HG02943 (cell line): ENCODE data around the gene CHIA.
"Not testable (repeated sequence)": the region's sequence is repeated elsewhere in the genome, so short reads cannot be mapped to it uniquely, and the experiment has no call there.

Source experiments
- ATAC-seq: cut with Tn5 transposase; IDR thresholded peaks from one replicate; pipeline ENCODE4 v1.9.1; 2021; ENCODE audit warnings: mild to moderate bottlenecking, low read depth, moderate library complexity; ENCODE audit not compliant: unreplicated experiment

Gene CHIA

DNA sequence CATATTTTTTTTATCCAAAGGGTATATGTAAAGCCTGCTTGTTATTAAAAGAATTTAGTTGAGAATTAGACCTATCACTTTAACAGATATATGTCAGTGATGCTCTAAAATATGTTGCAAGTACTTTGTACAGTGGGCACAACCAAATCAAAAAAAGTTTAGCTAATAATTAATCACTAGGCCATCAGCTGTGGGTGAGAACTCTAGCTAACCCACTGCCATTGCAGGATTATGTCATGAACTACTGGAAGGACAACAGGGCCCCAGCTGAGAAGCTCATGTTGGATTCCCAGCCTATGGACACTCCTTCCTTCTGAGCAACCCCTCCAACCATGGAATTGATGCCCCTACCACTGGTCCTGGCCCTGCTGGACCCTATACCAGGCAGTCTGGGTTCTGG, 6.8 kb upstream of the CHIA start:
- ATAC-seq = no peak

DNA sequence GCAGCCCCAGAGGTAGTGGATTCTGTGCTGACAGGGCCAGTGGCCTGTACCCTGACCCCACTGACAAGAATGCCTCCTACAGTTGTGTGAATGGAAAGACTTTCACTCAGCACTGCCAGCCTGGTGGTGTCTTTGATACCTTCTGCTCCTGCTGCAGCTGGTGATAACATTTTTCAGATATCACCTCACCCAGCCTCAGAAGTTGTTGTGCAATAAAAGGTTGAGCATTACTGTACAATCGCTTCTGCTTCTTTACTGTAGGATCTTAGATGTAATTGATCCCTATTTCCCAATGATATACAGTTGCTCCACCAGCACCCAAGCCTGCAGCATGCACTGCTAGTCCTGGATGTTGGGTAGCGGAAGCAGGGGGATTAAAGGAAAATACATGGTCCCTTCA, 4.8 kb upstream of the CHIA start:
- ATAC-seq = no peak

DNA sequence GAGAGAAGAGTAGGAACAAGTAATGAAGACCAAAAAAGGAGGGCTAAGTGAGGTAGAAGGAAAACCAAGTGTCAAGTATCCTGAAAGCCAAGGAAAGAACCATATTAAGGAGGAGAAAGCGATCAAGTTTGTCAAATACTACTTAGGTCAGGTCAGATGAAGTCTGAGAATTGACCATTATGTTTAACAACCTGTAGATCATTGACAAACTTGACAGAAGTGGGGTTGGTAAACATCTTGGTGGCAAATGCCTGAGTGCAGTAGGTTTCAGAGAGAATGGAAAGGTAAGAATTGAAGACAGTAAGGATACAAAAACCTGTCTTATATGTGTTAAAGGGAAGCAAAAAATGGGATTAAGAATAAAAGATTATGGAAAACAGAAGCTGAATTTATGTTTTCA, 3.7 kb upstream of the CHIA start:
- no peak for ATAC-seq

DNA sequence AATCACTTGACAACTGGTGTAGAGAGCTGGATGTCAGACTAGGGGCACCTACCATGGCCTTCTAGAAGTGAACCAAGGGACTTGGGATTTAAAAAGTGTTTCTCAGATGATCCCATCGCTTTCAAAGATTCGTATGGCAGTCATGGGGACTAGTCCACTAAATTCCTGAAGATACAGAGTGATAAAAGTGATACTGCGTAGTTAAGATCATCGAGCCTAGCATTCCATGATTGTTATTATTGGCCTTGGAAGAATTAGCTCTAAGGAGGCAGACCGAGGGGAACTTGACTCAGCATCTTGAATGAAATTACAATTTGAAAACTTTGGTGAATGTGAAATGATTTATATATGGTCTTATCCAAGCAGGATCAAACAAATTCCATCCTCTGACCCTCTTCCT, 1.3 kb upstream of the CHIA start:
- ATAC-seq = no peak

DNA sequence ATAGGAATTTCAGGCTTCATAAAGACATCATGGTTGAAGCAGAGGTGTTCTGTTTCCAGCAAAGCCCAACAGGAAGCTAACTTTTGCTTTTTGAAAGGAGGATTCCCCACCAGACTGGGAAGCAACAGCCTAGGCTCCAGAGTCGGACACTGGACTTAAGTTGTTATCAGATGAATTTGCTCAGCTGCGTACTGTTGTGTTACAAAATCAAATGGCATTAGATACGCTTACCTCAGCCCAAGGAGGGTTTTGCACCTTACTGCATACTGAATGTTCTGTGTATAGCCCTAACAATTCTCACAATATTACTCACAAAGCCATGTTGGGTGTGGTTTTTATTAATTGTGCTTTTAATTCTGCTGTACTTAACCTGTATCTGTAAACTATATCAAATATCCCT, 547 bp upstream of the CHIA start:
- ATAC-seq = no peak

DNA sequence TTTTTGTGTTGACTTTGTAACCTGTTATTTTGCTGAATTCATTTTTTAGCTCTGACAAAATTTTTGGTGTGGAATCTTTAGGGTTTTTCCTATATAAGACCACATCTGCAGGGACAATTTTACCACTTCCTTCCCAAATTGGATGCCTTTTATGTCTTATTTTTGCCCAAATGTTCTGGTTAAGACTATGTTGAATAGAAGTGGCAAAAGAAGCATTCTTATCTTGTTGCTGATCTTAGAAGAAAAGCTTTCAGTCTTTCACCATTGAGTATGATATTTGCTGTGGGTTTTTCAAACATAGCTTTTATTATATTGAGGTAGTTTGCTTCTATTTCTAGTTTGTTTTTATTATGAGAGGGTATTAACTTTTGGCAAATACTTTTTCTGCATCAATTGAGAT, 3.7 kb downstream of the CHIA start:
- no peak for ATAC-seq

DNA sequence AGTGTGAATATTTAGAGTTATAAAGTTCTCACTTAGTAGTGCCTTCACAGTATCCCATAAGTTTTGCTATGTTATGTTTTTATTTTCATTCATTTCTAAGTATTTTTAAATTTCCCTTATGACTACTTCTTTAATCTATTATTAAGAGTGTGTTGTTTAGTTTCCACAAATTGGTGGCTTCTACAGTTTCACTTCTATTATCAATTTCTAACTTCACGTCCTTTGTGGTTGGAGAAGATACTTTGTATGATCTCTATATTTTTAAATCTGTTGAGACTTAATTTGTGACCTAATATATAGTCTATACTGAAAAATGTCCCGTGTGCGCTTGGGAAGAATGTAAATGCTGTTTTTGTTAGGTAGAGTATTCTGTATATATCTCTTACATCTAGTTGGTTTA, 11.7 kb downstream of the CHIA start:
- ATAC-seq = no peak

DNA sequence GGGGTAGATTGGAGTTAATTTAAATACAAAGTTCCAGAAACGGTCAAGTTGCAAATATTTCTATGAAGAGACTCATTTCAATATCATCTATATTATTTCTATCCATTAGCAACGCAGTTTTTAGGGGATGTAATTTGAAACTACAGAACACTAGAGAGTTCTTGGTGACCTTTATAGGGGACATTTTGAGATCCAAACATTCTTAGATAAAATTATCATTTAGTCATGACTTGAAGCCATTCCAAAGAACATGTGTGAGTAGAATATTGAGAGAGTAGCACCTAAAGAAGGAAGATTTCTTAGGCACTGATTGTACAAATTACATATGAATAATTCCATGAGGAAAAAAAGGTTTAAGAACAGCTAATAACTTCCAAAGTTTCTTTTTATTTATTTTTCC, 19.0 kb downstream of the CHIA start:
- no peak for ATAC-seq

DNA sequence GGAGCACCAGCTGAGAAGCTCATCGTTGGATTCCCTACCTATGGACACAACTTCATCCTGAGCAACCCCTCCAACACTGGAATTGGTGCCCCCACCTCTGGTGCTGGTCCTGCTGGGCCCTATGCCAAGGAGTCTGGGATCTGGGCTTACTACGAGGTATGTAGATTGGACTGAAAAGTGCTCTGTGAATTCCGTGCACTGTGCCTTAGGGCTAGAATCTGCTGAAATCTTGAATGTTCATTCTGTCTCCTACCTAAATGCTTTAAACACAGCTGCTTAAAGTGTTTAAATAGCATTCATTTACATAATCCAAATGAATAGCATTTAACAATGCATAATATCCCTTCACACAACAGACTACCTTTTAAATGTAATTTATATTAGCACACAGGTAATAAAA, 27.9 kb downstream of the CHIA start:
- no peak for ATAC-seq

DNA sequence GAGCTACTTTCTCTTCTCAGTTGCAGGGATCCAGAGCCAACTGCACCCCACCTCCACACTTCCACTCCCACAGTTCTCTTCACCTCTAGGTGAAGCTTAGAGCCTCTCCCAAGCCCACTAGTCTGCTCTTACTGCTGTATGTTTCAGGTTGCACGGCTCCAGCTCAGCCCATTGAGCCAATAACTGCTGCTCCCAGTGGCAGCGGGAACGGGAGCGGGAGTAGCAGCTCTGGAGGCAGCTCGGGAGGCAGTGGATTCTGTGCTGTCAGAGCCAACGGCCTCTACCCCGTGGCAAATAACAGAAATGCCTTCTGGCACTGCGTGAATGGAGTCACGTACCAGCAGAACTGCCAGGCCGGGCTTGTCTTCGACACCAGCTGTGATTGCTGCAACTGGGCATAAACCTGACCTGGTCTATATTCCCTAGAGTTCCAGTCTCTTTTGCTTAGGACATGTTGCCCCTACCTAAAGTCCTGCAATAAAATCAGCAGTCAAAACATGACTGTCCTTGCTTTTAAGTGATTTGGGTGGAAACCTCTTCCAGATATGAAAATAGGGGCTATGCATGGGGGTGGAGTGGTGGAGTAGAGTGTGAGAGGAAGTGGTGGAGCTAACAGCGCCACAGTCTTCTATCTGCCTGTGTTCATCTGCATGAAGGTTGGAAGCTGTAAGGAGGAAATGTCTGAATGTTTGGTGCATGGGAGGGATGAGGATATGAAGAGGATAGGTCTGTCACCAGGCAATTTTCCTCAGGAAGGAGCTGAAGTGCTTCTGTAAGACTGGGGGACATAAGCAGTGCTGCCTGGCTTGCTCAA, 29.6 kb downstream of the CHIA start:
- no peak for ATAC-seq

DNA sequence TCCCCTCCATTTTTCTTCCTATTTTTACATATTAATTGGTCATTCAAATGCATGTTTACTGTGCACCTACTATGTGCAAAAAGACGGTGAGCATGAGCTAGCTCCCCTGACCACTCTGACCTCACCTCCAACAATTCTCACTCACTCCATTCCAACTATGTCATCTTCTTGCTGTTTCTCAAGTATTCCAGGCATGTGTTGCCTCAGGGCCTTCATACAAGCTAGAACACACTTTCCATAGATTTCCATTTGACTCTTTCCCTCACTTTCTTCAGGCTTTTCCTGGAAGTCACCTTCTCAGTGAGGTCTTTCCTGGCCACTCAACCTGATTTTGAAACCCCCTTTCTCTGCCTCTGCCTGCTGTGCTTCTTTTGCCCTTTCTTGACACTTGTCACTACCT, 32.6 kb downstream of the CHIA start:
- ATAC-seq = no peak

DNA sequence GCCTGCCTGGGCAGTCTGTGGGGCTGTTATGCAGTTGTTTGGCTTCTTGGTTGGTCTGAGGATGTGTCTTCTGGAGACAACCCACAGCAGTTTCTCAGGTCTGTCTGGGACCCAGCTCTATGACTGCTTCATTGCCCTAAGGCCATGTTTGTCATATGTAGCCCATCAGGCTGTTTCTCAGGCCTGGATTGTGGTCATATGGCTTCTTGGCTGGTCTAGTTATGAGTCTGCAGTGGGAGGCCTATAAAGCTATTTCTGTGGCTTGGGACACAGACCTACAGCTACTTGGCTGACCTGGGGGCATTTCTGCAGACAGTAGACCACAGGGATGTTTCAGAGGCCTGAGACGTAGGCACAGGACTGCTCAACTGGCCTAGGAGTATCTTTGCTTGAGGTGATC, 41.5 kb downstream of the CHIA start:
- ATAC-seq = peak; percentile 61

DNA sequence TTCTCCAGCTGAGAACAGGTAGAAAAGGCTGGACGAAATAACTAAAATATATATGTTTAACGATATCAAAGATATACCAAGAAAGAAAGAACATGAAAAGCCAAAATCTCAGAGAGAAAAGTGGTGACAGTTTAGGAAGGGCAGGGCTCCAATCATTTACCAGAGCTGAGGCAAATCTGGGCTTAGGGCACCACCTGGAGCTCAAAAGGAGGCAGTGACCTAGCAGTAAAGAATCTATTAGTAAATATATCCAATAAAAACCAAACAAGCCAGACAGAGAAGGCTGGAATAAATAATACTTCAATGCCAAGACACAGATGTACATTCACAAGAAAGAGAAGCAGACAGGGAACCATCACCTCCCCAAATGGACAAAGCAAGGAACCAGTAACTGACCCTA, 43.5 kb downstream of the CHIA start:
- ATAC-seq = no peak

DNA sequence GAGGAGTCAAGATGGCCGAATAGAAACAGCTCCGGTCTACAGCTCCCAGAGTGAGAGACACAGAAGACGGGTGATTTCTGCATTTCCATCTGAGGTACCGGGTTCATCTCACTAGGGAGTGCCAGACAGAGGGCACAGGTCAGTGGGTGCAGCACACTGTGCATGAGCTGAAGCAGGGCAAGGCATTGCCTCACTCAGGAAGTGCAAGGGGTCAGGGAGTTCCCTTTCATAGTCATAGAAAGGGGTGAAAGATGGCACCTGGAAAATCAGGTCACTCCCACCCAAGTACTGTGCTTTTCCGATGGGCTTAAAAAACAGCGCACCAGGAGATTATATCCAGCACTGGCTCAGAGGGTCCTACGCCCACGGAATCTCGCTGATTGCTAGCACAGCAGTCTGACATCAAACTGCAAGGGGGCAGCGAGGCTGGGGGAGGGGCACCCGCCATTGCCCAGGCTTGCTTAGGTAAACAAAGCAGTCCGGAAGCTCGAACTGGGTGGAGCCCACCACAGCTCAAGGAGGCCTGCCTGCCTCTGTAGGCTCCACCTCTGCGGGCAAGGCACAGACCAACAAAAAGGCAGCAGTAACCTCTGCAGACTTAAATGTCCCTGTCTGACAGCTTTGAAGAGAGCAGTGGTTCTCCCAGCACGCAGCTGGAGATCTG, 44.7 kb downstream of the CHIA start:
- ATAC-seq = not testable (repeated sequence)

DNA sequence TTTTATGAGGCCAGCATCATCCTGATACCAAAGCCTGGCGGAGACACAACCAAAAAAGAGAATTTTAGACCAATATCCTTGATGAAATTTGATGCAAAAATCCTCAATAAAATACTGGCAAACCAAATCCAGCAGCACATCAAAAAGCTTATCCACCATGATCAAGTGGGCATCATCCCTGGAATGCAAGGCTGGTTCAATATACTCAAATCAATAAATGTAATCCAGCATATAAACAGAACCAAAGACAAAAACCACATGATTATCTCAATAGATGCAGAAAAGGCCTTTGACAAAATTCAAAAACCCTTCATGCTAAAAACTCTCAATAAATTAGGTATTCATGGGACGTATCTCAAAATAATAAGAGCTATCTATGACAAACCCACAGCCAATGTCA, 48.2 kb downstream of the CHIA start:
- not testable (repeated sequence) for ATAC-seq

DNA sequence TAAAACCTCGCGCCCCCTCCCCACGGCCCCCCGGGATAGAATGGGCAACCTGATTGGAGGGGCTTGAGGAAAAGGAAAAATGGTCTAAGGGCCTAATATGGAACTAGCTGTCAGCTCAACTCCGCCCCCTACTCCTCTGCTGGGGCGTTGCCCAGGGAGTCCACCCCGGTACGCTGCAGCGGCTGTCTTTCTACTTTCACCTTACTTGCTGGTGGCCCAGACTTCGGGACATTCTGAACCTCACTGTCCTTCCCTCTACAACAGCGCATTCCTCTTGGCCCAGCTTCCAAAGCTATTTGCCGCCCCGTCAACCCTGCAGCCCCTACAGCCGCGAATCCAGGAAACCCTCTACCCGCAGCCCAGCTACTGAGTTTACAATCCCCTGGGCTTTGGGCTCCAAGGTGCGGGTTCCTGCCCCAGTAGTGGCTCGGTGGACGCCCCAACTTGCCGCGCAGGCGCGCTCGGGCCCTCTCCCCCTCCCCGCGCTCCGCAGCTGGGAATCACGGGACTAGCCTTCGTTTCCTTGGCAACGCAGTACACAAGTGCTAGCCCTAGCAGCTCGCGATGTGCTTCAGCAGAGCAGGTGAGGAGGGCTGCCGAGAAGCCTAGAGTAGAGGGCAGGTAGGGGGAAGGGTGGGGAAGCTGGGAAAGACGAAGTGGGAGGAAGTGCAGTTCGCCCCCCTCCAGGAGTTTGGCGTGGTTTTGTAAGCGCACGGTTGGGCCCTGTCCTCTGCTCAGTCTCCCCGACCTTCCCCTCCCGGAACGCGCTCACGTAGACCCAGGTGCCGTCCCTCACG, 55.6 kb downstream of the CHIA start:
- peak; percentile 83 for ATAC-seq

DNA sequence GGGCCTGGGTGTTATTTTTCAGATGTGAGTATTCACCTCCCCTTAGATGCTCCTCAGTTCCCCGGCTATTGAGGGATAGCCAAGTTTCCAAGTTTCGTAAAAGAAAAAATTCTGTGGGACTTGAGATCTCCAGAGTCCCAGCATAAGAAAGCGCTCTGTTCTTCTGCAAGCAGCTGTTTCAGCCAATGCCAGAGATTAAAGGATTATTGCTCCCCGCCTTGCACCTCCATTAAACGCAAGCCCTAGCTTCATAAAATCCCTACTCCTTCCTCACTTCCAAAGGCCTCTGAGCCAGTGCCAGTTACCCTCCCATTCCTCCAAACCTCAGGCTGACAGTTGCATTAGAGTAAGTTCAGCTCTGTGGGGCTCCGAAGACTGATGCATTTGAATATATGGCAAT, 56.4 kb downstream of the CHIA start:
- ATAC-seq = no peak

DNA sequence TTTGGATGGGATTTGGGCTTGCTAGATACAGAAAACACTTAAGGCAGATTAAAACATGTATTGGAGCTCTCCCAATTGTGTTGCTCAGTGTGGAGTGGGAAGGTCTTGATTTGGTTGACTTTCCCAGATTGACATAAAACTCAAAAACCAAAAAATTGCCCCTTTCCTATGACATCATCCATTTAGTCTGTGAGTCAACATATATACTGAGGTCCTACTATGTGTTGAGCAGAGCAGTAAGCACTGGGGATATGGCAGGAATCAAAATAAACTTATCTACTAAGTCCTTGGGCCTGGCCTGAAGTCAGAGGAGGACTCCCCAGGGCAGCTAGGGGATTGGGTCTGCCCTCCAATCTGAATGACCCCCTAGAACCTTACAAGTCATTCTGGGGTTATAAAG, 61.0 kb downstream of the CHIA start:
- no peak for ATAC-seq

DNA sequence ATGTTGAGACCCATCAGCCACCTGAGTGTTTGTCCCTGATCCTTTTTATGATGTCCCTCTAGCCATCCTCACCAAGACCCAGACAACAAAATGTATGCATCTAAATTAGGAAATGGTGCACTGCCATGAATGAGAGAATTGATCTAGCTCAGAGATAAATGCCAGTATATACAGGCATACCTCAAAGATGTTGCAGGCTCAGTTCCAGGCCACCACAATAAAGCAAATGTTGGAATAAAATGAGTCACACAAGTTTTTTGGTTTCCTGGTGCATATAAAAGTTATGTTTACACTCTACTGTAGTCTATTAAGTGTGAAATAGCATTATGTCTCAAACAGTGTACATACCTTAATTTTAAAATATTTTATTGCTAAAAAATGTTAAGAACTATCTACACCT, 63.9 kb downstream of the CHIA start:
- ATAC-seq = no peak

DNA sequence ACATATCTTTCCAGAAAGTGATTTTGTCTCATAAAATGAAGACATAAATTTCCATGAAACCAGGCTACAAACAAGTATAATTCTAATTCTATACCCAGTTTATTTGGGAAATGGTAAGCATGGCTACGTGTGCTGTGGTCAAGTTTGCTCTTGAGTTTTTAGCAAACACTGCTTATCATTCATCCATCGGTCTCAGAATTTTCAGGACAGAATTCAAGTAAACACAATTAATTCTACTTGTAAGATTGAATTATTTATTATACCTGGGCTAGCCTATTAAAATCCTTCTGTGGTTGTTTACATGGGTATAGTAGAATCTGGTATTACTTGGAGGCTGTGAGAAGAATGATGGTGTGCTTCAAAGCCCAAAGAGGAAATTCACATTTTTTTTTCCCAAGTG, 68.3 kb downstream of the CHIA start:
- ATAC-seq = no peak

DNA sequence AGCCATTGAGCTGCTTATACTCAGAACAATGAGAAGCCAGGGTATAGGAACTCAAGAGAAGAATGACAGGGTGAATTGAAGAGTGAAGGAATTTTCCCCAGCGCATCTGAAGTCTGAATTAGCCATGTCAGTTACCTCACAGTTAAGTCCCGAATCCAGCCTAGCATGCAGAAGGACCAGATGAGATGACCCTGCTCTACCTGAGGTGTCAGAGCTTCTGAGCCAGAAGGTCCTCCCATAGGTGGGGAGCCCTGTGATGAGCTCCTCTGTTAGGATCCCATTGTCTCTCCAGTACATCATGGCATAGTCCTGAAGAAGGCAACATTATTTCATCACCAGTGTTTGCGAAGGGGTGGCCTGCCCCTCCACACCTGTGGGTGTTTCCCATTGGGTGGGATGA, 68.7 kb downstream of the CHIA start:
- no peak for ATAC-seq

DNA sequence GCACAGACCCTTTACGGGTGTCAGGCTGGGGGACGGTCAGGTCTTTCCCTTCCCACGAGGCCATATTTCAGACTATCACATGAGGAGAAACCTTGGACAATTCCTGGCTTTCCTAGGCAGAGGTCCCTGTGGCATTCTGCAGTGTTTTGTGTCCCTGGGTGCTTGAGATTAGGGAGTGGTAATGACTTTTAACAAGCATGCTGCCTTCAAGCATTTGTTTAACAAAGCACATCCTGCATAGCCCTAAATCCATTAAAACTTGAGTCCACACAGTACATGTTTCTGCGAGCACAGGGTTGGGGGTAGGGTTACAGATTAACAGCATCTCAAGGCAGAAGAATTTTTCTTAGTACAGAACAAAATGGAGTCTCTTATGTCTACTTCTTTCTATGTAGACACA, 69.6 kb downstream of the CHIA start:
- ATAC-seq = not testable (repeated sequence)
